Stimulated activated CD8-positive, alpha-beta memory T cell treated with anti-CD3 and anti-CD28 coated beads, Interleukin-15, amount 100 ng/mL, for 48 hours (primary cell): ENCODE results near the gene KPNA2.
A peak's percentile ranks its signal among the peaks of the same experiment; 100 is the strongest.
"Not testable (repeated sequence)": the region's sequence is repeated elsewhere in the genome, so short reads cannot be mapped to it uniquely, and the experiment has no call there.

Source experiments
- DNase-seq, 2 donors: peaks; one replicate each; pipeline ENCODE4 v3.0.0-alpha.2; 2020; ENCODE audit warnings: low read depth in 2 of 2

Gene KPNA2

GRCh38 chr17:68035523-68036303 is at the start of gene KPNA2:
Gene KPNA2 (plus strand): TSS chr17:68035735. CDS start chr17:68037133, 1,398 bp downstream.
- peak; percentile 83 to 85 for DNase-seq

- no peak for DNase-seq
These were observed 44.6 kb upstream of the KPNA2 start for GRCh38 chr17:67990909-67991308.

- DNase-seq: no peak
These were observed 42.9 kb upstream of the KPNA2 start for GRCh38 chr17:67992548-67993152.

GRCh38 chr17:67993153-67993997 is 42.2 kb upstream of the KPNA2 start:
- DNase-seq: peak; percentile 64 to 73

- no peak for DNase-seq
These were observed 41.6 kb upstream of the KPNA2 start for GRCh38 chr17:67993998-67994361.

DNA sequence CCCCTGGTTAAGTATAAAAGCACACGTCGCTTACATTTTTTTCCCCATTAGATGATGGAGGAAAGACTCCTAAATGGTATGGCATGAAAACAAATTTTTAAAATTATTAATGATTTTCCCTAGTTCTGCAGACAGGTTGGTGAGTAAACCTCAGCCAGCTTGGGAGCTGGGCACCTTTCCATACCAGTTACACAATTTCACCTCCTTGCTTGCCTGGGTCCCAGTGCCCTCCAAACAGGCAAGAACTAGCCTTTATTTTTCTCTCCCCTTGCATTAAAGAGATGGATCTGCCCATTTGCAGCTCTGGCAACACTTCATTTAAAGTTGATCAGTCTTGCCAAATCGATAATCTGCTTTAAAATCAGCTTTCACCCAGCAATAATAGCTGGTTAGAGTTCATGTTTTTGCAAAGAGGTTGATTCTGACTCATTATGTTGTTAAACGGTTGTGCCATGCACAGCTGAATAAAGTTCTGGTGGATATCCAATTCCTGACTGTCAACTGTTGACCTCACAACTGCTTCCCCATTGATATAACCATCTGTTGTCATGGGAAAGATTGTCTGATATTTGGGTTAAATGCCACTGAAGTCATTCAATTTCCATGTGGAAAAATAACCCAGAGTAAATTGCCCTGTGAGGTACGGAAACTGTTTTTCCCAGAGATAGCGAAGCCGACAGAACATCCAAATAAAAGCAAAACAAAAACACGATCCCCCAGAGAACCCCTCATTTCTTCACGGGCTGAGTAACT is 40.5 kb upstream of the KPNA2 start:
- no peak for DNase-seq

DNA sequence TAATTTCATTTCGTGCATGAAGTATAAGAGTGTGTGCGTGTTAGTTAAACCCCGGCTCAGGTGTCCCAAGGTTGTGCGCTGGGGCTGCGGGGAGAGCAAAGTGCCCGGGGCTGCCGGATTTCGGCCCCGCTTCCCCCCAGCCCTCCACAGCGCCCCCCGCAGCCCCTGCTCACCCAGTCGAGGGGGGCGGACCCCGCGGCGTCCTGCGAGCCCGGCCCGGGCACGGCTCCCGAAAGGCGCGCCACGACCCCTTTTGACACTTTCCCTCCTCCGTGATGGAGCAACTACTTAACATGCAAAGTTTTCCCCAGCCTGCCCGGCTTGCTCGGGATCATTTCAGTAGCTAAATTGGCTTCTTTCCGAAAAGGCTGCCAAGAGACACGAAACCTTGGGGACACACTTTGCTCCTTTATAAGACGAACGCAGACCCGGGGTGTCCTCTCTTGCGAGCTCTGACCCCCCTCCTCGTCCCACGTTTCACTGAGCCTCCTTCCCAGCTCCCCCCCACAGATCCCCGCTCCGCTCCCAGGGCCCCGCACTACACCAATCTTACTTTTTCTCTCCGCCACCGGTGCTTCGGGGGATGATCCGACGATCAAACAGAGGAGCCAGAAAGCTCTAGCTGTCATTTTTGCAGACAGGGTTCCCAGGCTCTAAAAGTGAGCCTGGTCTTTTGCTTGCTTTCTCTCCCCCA is 39.8 kb upstream of the KPNA2 start:
- DNase-seq: no peak

- peak in 1 of 2 donors; percentile 20 for DNase-seq
These were observed 39.0 kb upstream of the KPNA2 start, which contains the start of gene C17orf58 for GRCh38 chr17:67996301-67997171. Gene C17orf58 (minus strand): TSS chr17:67996469. CDS start chr17:67996198, 271 bp downstream.

DNA sequence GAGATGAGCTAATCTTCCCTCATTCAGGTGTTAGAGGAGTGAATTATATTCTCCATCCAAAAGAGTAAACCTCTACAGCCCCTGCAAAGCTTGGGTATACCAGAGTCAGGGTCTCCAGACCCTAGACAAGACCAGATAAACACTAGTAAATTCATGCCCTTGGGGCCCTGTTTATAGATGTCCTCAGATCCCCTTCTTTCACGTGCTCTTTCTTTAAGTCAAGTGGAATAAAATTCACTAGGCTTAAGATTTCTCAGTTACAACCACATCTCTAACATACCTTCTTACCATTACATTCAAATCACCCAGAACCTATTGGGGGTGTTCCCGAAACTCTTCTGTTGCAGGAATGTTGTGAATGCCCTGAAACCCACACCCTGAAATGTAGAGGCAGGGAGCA is 37.1 kb upstream of the KPNA2 start:
- DNase-seq: no peak

DNA sequence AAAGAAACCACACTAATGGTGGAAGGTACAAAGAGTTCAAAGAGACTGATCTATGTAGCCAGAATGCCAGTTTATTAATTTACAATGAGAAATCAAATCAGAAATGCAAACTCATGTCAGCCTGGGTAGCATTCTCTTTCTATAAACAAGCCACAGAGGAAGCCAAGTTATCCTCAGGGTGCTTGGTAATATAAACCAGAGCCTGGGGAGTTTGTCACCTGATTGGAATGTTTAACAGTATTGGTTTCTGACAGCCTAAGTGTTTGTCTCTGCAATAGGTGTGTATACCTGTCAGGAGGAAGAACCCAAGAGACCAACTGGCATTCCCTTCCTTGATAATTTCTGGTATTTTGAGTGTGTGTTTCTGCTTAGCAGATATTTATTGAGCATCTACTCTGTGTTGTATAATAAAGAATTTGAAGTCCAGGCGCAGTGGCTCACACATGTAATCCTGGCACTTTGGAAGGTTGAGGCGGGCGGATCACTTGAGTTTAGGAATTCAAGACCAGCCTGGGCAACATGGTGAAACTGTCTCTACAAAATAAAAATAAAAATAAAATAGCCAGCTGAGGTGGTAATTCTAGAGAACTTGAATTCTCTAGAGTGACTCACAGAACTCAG is 36.1 kb upstream of the KPNA2 start:
- DNase-seq: no peak

- DNase-seq: no peak
These were observed 31.3 kb upstream of the KPNA2 start for GRCh38 chr17:68004201-68004600.

GRCh38 chr17:68006797-68007196 is 28.7 kb upstream of the KPNA2 start:
- no peak for DNase-seq

- DNase-seq: peak; percentile 41 to 51
These were observed 24.3 kb upstream of the KPNA2 start for GRCh38 chr17:68011199-68011665.

- DNase-seq: no peak
These were observed 22.1 kb upstream of the KPNA2 start for GRCh38 chr17:68013385-68013784.

- DNase-seq: no peak
These were observed 20.3 kb upstream of the KPNA2 start for GRCh38 chr17:68015081-68015723.

- no peak for DNase-seq
These were observed 18.7 kb upstream of the KPNA2 start for GRCh38 chr17:68016838-68017237.

- DNase-seq: not testable (repeated sequence)
These were observed 17.0 kb upstream of the KPNA2 start for GRCh38 chr17:68018493-68018892.

GRCh38 chr17:68019336-68019674 is 16.2 kb upstream of the KPNA2 start:
- DNase-seq: no peak
